ENCODE data around the gene OVOL3. TPM values are rescaled to one million over a fixed set of nuclear protein-coding genes. Genes with fewer than 3 reads are reported as not detected.

OVOL3 gene
- total and polyA plus RNA-seq, 2 experiments from 2014 or later = not detected

DNA sequence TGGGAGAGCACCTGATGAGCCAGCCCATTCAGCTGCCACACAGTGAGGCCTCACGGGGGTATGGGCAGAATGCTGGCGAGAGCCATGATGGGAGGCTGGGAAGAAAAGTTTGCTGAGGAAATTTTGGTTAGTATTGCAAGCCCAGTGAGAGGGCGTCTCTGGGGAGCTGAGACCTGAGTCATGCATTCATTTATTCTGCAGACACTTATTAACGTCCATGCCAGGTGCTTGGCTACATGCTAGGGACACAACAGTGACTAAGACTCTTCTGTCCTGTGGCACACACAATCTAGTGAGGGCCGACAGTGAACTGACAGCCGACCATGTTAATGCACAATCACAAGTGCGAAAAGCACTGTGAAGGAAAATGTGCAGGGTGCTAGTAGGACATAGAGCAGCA is 29.0 kb upstream of the OVOL3 start:
- H3K4me1 ChIP-seq (ENCODE audit: insufficient read depth) = no peaks in the 10 kb centered on the region
- H3K4me3 ChIP-seq = no peak overlapping the region
- in situ Hi-C loops (cut with MboI) = no loop called here
- H3K36me3 ChIP-seq (ENCODE audit: low read depth) = no peaks in the 10 kb centered on the region
- no peak overlapping the region for H2AFZ ChIP-seq
- no peak overlapping the region for H3K27ac ChIP-seq
- WGBS, 2 experiments (ENCODE audit: low coverage in 1 of 2, low lambda C conversion rate in 2 of 2, missing lambda C conversion rate in 2 of 2) = 86 to 87% methylated on average over 7 of the region's 7 CpGs
- no peak overlapping the region for H3K4me2 ChIP-seq (ENCODE audit: unreplicated experiment)
- no peak overlapping the region for H3K9ac ChIP-seq
- no peaks in the 10 kb centered on the region for H3K9me2 ChIP-seq (ENCODE audit: insufficient read depth)
- no peaks in the 10 kb centered on the region for H3K9me3 ChIP-seq (ENCODE audit: low read depth)
- H4K20me1 ChIP-seq (ENCODE audit: insufficient read depth) = no peaks in the 10 kb centered on the region
- H3K27me3 ChIP-seq (replicated peaks; ENCODE audit: insufficient read depth) = no peaks in the 10 kb centered on the region
- no peaks in the 10 kb centered on the region for H3K79me2 ChIP-seq (ENCODE audit: insufficient read depth)
- H3F3A ChIP-seq (ENCODE audit: insufficient read depth) = 0 out of 2 replicates have a peak, but pooled peaks cover 6% of the 10 kb centered on the region
- TF ChIP-seq EZH2 (IDR thresholded peaks at IDR 0.05; ENCODE audit: insufficient read depth, poor library complexity, severe bottlenecking) (no peak), EZH2phosphoT487 (IDR thresholded peaks at IDR 0.05; ENCODE audit: insufficient read depth, low read depth) (no peak)
- peak; percentile 45 for DNase-seq

DNA sequence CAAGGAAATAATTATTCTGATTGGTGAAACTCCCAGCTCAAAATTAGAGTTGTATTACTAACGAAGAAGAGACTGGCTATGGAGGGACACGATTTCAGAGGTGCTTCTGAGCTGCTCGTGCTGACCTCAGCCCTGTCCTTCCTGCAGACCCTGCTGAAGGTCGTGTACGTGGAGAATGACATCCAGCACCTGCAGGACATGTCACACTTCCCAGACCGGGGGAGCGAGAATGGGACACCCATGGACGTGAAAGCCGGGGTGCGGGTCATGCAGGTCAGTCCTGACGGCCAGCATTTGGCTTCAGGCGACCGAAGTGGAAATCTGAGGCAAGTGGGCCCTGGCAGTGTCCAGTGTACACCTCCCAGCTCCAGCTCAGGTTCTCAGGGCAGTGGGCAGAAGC is 28.0 kb upstream of the OVOL3 start:
- H3K4me3 ChIP-seq = no peak overlapping the region
- H3K9ac ChIP-seq = no peak overlapping the region
- no peak for DNase-seq
- no peaks in the 10 kb centered on the region for H3K9me3 ChIP-seq (ENCODE audit: low read depth)
- no peak overlapping the region for H2AFZ ChIP-seq
- WGBS, 2 experiments (ENCODE audit: low coverage in 1 of 2, low lambda C conversion rate in 2 of 2, missing lambda C conversion rate in 2 of 2) = 94 to 95% methylated on average over 13 of the region's 13 CpGs
- H3K9me2 ChIP-seq (ENCODE audit: insufficient read depth) = no peaks in the 10 kb centered on the region
- TF ChIP-seq EZH2phosphoT487 (IDR thresholded peaks at IDR 0.05; ENCODE audit: insufficient read depth, low read depth) (no peak), EZH2 (IDR thresholded peaks at IDR 0.05; ENCODE audit: insufficient read depth, poor library complexity, severe bottlenecking) (no peak)
- no peak overlapping the region for H3K4me2 ChIP-seq (ENCODE audit: unreplicated experiment)
- in situ Hi-C loops (cut with MboI) = no loop called here
- 0 out of 2 replicates have a peak, but pooled peaks cover 6% of the 10 kb centered on the region for H3F3A ChIP-seq (ENCODE audit: insufficient read depth)
- no peaks in the 10 kb centered on the region for H4K20me1 ChIP-seq (ENCODE audit: insufficient read depth)
- no peaks in the 10 kb centered on the region for H3K79me2 ChIP-seq (ENCODE audit: insufficient read depth)
- H3K27me3 ChIP-seq (replicated peaks; ENCODE audit: insufficient read depth) = no peaks in the 10 kb centered on the region
- no peak overlapping the region for H3K27ac ChIP-seq
- no peaks in the 10 kb centered on the region for H3K4me1 ChIP-seq (ENCODE audit: insufficient read depth)
- no peaks in the 10 kb centered on the region for H3K36me3 ChIP-seq (ENCODE audit: low read depth)

DNA sequence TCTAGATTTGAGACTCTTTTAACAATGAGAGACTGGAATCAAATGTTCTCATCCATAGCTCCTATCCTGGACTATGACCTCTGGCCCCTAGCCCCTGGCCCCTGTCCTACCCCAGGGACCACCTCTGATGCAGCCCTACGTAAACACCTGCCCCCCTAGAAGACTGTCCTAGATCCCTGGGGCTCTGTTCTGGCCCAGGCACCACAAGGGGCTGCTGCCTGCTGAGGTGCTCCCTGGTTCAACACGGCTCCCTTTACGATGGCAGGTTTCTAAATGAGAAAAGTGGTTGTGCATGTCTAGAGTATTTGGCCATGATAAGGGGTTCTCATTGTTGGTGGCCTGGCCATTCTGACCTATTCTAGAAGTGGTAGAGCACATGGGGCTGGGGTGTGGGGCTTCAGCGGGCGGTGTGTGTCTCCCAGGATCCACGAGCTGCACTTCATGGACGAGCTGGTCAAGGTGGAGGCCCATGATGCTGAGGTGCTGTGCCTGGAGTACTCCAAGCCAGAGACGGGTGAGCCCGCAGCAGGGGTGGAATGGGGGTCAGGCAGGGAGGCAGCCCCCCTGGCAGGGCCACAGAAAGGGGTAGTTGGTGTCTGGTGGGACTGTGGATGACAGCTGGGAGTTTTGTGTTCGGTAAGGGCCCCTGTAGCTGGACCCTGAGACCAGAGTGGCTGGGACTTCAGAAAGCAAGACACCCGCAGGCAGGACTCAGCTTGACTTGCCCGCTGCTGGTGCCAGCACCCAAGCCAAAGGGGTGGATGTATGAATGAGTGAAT is 26.5 kb upstream of the OVOL3 start:
- H2AFZ ChIP-seq = no peak overlapping the region
- H3K4me2 ChIP-seq (ENCODE audit: unreplicated experiment) = no peak overlapping the region
- no peaks in the 10 kb centered on the region for H3K27me3 ChIP-seq (replicated peaks; ENCODE audit: insufficient read depth)
- WGBS, 2 experiments (ENCODE audit: low coverage in 1 of 2, low lambda C conversion rate in 2 of 2, missing lambda C conversion rate in 2 of 2) = 96 to 98% methylated on average over 12 of the region's 12 CpGs
- in situ Hi-C loops (cut with MboI) = no loop called here
- no peak for TF ChIP-seq EZH2 (IDR thresholded peaks at IDR 0.05; ENCODE audit: insufficient read depth, poor library complexity, severe bottlenecking)
- no peak for TF ChIP-seq EZH2phosphoT487 (IDR thresholded peaks at IDR 0.05; ENCODE audit: insufficient read depth, low read depth)
- H3K27ac ChIP-seq = no peak overlapping the region
- DNase-seq = no peak
- no peak overlapping the region for H3K9ac ChIP-seq
- H3K9me2 ChIP-seq (ENCODE audit: insufficient read depth) = no peaks in the 10 kb centered on the region
- H3K79me2 ChIP-seq (ENCODE audit: insufficient read depth) = no peaks in the 10 kb centered on the region
- 0 out of 2 replicates have a peak, but pooled peaks cover 6% of the 10 kb centered on the region for H3F3A ChIP-seq (ENCODE audit: insufficient read depth)
- H3K9me3 ChIP-seq (ENCODE audit: low read depth) = no peaks in the 10 kb centered on the region
- H3K36me3 ChIP-seq (ENCODE audit: low read depth) = no peaks in the 10 kb centered on the region
- no peaks in the 10 kb centered on the region for H4K20me1 ChIP-seq (ENCODE audit: insufficient read depth)
- no peak overlapping the region for H3K4me3 ChIP-seq
- H3K4me1 ChIP-seq (ENCODE audit: insufficient read depth) = no peaks in the 10 kb centered on the region

DNA sequence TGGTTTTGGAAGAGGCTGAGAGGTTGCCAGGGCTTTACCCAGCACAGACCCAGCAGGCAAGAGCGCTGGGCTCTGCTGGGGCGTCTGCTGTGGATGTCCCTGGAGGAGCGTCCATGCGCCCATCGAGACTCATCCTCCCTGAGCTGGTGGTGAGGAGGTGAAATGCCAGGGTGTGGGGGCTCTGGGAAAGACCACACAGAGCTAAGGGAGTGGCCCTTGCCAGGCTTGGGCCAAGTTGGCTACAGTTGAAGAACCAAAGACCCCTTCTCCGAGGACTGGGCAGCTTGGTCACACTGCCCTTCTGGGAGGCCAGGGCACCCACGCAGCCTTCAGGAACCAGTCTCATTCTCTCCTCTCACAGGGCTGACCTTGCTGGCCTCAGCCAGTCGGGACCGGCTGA is 24.6 kb upstream of the OVOL3 start:
- no peaks in the 10 kb centered on the region for H3K36me3 ChIP-seq (ENCODE audit: low read depth)
- in situ Hi-C loops (cut with MboI) = no loop called here
- TF ChIP-seq EZH2phosphoT487 (IDR thresholded peaks at IDR 0.05; ENCODE audit: insufficient read depth, low read depth) = no peak
- no peak for TF ChIP-seq EZH2 (IDR thresholded peaks at IDR 0.05; ENCODE audit: insufficient read depth, poor library complexity, severe bottlenecking)
- no peak overlapping the region for H3K4me2 ChIP-seq (ENCODE audit: unreplicated experiment)
- H3K4me1 ChIP-seq (ENCODE audit: insufficient read depth) = no peaks in the 10 kb centered on the region
- no peak for DNase-seq
- no peak overlapping the region for H3K4me3 ChIP-seq
- H3K9me2 ChIP-seq (ENCODE audit: insufficient read depth) = no peaks in the 10 kb centered on the region
- no peak overlapping the region for H3K27ac ChIP-seq
- H4K20me1 ChIP-seq (ENCODE audit: insufficient read depth) = no peaks in the 10 kb centered on the region
- H3K9ac ChIP-seq = no peak overlapping the region
- 89 to 95% methylated on average over 9 of the region's 9 CpGs for WGBS, 2 experiments (ENCODE audit: low coverage in 1 of 2, low lambda C conversion rate in 2 of 2, missing lambda C conversion rate in 2 of 2)
- no peaks in the 10 kb centered on the region for H3F3A ChIP-seq (ENCODE audit: insufficient read depth)
- no peaks in the 10 kb centered on the region for H3K79me2 ChIP-seq (ENCODE audit: insufficient read depth)
- no peak overlapping the region for H2AFZ ChIP-seq
- H3K27me3 ChIP-seq (replicated peaks; ENCODE audit: insufficient read depth) = no peaks in the 10 kb centered on the region
- H3K9me3 ChIP-seq (ENCODE audit: low read depth) = no peaks in the 10 kb centered on the region
